ENCODE data around the gene MAPKAPK2.

The MAPKAPK2 gene

DNA sequence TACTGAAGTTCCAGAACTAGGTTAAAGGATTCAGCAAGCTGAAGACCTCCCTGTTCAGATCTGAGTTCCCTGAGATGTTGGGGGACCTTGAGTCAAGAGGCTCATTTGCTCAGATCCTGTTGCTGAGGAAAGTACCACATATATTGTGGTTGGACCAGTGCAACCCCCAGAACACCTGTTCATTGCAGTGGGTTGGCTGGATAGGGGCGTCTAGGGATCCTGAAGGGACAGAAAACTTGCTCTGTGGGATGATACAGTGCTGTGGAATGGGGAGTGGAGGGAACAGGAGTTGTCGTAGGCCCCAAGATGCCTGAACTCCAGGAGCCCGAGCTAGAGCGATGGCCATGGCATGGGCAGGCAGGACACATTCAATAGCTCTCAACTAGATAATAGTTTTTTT lies 24.6 kb upstream of the MAPKAPK2 start:
- no peak for DNase-seq (ENCODE audit: low read depth)

- no peak for DNase-seq (ENCODE audit: low read depth)
These were observed 23.4 kb upstream of the MAPKAPK2 start for GRCh38 chr1:206661161-206661820.

GRCh38 chr1:206662396-206663092 lies 22.2 kb upstream of the MAPKAPK2 start:
- DNase-seq (ENCODE audit: low read depth), result no peak

GRCh38 chr1:206663362-206663761 lies 21.3 kb upstream of the MAPKAPK2 start:
- no peak for DNase-seq (ENCODE audit: low read depth)

DNA sequence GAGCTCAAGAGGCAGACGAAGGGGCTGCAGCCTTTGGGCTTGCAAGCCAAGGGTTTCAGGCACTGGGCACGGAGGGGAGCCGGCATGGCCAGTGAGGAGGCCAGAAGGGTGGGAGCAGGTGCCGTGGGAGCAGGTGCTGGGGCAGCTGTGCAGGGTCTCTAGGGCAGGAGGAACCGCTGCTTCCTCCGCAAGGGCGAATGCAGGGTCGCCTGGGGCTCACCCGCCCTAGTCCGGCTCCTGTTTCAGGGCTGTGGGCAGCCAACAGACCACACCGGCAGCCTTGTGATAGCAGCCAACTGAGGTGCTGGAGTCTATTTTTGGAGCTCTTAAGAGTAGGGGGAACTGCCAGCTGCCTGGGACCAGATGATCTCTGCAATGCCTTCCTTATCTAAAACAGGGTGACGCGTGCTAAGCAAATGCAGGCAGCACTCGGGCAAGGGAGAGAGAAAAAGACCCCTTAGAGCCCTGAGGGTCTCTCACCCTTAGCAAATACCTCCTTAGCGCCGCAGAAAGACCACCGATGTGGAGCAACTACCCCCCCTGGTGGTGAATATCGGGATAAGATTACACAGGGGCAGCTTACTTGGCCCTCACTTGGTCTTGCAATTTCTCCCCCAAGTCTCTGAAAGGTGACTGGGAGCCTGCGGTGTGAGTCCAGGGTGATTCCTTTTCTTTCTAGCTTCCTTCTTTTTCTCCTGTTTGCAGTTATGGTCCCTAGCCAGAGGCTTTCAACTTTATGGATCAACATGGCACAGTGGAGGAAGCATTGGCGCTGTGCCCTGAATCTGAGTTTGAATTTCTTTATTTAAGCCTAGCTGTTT lies 20.7 kb upstream of the MAPKAPK2 start:
- DNase-seq (ENCODE audit: low read depth), result peak; percentile 53

DNA sequence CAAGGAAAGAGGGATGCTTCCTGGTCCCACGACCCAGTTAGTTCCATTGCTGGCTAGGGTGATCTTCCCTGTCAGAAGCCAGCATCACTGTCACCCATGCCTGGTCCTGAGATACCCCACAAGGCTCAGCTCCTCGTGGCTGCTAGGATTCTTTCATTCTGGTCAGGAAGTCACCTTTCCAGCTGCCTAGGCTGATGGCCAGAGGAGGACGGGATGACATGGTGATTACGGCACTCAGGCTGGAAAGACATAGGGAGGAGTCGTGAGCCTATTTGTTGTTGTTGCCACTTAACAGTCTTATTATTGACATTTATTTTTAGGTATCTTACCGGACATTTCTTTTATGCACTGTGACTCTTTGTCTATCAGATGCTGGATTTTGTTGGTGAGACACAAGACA lies 20.0 kb upstream of the MAPKAPK2 start:
- DNase-seq (ENCODE audit: low read depth), result no peak

- DNase-seq (ENCODE audit: low read depth), result no peak
These were observed 18.6 kb upstream of the MAPKAPK2 start for GRCh38 chr1:206666031-206666561.

GRCh38 chr1:206666954-206667665 lies 17.6 kb upstream of the MAPKAPK2 start:
- no peak for DNase-seq (ENCODE audit: low read depth)

- DNase-seq (ENCODE audit: low read depth), result no peak
These were observed 16.4 kb upstream of the MAPKAPK2 start for GRCh38 chr1:206668351-206668750.

- DNase-seq (ENCODE audit: low read depth), result no peak
These were observed 15.8 kb upstream of the MAPKAPK2 start for GRCh38 chr1:206668874-206669410.

- DNase-seq (ENCODE audit: low read depth), result no peak
These were observed 12.6 kb upstream of the MAPKAPK2 start for GRCh38 chr1:206672011-206672688.

- DNase-seq (ENCODE audit: low read depth), result peak; percentile 59
These were observed 11.6 kb upstream of the MAPKAPK2 start for GRCh38 chr1:206672844-206673758.

DNA sequence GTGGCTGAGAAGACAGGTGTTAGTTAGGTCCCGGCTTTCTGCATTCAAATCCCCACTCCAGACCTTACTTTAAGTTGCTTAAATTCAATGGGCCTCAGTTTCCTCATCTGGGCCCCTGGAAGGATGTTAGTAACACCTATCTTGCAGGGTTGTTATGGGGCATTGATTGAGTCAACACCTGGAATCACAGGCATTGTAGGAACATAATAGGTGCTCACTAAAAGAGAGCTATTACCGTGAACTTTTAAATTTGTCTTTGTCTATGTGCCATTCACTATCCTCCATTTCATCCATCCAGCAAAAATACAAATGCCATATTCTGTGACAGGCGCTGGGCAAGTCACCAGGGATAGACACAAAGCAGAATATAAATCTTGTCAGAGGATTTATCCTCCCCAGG lies 10.5 kb upstream of the MAPKAPK2 start:
- DNase-seq (ENCODE audit: low read depth), result no peak

- peak; percentile 100 for DNase-seq (ENCODE audit: low read depth)
These were observed 9.9 kb upstream of the MAPKAPK2 start for GRCh38 chr1:206674745-206675175.

- DNase-seq (ENCODE audit: low read depth), result no peak
These were observed 8.2 kb upstream of the MAPKAPK2 start for GRCh38 chr1:206676499-206676898.

DNA sequence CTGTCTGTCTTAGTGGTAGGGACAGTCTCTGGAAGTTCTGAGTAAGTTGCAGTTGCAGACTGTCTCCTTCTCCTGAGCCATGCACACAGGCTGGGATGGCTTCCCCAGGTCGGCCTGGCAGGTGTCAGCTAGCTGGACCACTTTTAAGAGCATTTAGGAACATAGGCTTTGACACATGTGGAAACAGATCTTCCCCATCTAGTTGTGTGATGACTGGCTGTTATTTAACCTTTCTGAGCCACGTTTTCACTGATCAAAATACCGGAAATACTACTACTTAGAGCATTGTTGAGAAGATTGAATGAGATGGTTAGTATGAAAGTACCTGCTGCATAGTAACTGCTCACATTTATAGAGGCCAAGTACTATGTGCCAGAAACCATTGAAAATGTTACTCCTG lies 6.2 kb upstream of the MAPKAPK2 start:
- no peak for DNase-seq (ENCODE audit: low read depth)

DNA sequence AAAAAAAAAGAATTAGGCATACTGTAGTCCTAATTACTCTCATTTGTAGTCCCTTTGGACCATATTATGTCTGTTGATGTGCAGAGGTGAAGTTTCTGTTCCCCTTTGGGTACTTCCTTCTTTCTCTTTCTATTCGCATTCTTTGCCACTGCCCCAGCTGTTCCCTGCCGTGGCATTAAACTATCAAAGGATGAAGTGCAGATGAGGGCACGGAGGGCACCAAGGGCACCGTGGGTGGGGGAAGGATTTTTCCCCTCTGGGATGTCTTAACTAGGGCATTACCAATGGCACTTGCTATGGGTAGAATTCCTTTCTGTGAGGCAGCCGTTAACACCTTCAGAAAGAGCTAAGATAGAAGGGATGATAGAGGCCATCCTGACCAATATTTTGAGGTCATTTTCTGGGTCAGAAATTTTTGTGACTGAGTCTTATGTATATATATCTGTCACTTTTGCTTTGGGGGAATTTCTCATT lies 4.9 kb upstream of the MAPKAPK2 start:
- DNase-seq (ENCODE audit: low read depth), result no peak

- DNase-seq (ENCODE audit: low read depth), result no peak
These were observed 4.4 kb upstream of the MAPKAPK2 start for GRCh38 chr1:206680279-206680678.

DNA sequence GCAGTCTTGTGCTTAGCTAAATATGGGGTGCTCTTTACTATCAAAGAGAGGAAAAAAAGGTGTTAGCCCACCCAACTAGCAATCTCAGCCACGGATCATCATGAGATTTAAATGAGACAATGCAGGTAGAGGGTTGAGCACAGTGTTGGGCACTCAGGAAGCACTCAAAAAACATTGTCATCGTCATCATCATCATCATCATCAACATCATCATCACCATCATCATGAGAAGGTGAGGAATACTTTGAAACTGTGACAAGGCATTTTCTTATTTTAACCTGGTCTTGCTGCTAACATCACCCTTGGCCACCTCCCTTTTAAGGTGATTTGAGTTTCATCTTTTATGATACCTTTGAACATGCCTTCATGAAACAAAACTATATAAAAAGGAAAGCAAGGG lies 3.3 kb upstream of the MAPKAPK2 start:
- DNase-seq (ENCODE audit: low read depth), result no peak

GRCh38 chr1:206682111-206682510 lies 2.6 kb upstream of the MAPKAPK2 start:
- no peak for DNase-seq (ENCODE audit: low read depth)
